Stomach (tissue), 9 donors: ENCODE measurements around the gene WNT2. TPM values are rescaled to one million over a fixed set of nuclear protein-coding genes. Genes with fewer than 3 reads are reported as not detected.

Experiments
- DNase-seq, 2 donors: peaks; one replicate each; pipeline versions ENCODE4 v3.0.0 to v3.0.0-alpha.2; 2013 to 2019
- H3K27ac ChIP-seq, 5 donors: fragments of 200-600 bp in 4 of 5; sonication (generic) in 4 of 5; one replicate each; pipeline ENCODE4 v1.5.1; 2013 to 2019; ENCODE audit warnings: mild to moderate bottlenecking in 1 of 5, moderate library complexity in 1 of 5
- H3K27me3 ChIP-seq, 3 donors: fragments of 200-600 bp; sonication (generic); one replicate each; pipeline ENCODE4 v1.5.1; 2017 to 2019; ENCODE audit warnings: mixed run types in 1 of 3
- H3K36me3 ChIP-seq, 4 donors: fragments of 200-600 bp; sonication (generic); 1 replicate in 3 of 4; 2 replicates in 1 of 4; pipeline ENCODE4 v1.5.1; 2016 to 2019
- H3K4me1 ChIP-seq, 4 donors: fragments of 200-600 bp; sonication (generic); one replicate each; pipeline ENCODE4 v1.5.1; 2016 to 2019
- H3K4me3 ChIP-seq, 4 donors: fragments of 200-600 bp; sonication (generic) in 3 of 4; one replicate each; pipeline ENCODE4 v1.5.1; 2016 to 2019; ENCODE audit warnings: mild to moderate bottlenecking in 1 of 4
- H3K9me3 ChIP-seq, 4 donors: fragments of 200-600 bp; sonication (generic); one replicate each; pipeline ENCODE4 v1.5.1; 2016 to 2019
- EP300 ChIP-seq: sonication (generic); formaldehyde crosslinking; IDR thresholded peaks from one replicate; pipeline ENCODE4 v1.6.1; 2017; ENCODE audit warnings: antibody characterized with exemption
- POLR2A ChIP-seq, 4 donors: fragments of 450-650 bp; IDR thresholded peaks; one replicate each; pipeline ENCODE4 v1.6.1; 2016; ENCODE audit warnings: antibody characterized with exemption in 4 of 4, control low read depth in 2 of 4, mild to moderate bottlenecking in 1 of 4, moderate library complexity in 1 of 4
- POLR2AphosphoS5 ChIP-seq, 3 donors: sonication (generic); formaldehyde crosslinking; IDR thresholded peaks; one replicate each; pipeline ENCODE4 v1.6.1; 2016; ENCODE audit warnings: antibody characterized with exemption in 3 of 3
- WGBS, 5 donors: extraction: QIAGEN DNeasy Blood & Tissue Kit in 3 of 5; methylation state at CpG; one replicate each; pipeline versions ENCODE4 v1.1.5 to v1.1.7; 2013 to 2018; 5-methylcytosine and 5-hydroxymethylcytosine counted together
- intact Hi-C: fragments of 100-400 bp; cut with DNase I; formaldehyde crosslinking; loops from one replicate; pipeline ENCODE4 v1.15.1; 2023; ENCODE audit warnings: low total_unique reads
- polyA plus RNA-seq, 3 donors: library from polyadenylated mRNA; stranded (reverse); fragments of 200-250 nt; gene quantifications; one replicate each; pipeline ENCODE4 v1.2.3, GENCODE V29; 2013
- total RNA-seq, 5 donors: library from RNA; depleted of rRNA; stranded (reverse); fragments of >200 nt; gene quantifications; one replicate each; pipeline versions ENCODE4 v1.1.0 to v1.2.3, GENCODE V29; 2014 to 2016
- TF ChIP-seq, protein P1 (sequence below), 7 experiments: fragments of 450-650 bp in 4 of 7; fragments of 200-600 bp in 3 of 7; sonication (generic) in 3 of 7; IDR thresholded peaks; one replicate each; pipeline ENCODE4 v1.5.1; 2016 to 2019; ENCODE audit warnings: antibody characterized with exemption in 7 of 7, control low read depth in 2 of 7, mild to moderate bottlenecking in 1 of 7
- donor health status: healthy with polysubstance abuse.
- donor health status: Bipolar disorder and iron deficiency.
- donor health status: healthy.

WNT2 gene
- total and polyA plus RNA-seq, 8 donors: 0.61 to 1.7 TPM; not detected in 6

DNA sequence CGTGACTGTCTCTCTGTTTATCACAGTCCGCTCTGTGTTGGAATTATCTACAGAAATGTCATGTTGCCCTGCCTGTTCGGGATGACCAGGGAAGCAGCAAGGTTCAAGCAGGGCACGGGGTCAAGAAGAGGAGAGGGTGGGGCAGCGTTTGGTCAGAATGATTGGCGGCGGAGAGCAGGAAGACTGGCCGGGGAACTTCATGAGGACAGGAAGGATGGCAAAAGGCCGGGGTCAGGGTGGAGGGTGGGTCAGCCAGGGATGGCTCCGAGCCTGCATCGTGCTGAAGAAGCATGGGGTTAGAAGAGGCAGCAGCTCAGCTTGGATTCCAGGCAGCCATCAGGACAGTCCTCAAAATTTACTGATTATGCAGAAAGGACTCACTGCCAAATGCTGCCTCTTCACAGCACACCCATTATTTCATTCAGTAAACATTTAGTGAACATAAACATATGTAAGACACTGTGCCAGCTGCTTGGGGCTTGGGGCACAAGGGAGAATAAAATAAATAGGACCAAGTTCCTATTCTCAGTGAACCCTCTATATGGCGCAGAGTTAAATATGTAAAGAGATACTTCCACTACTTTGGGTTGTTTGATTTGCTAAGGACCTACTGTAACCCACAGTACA, 42.8 kb downstream of the WNT2 start:
- no peaks in the 10 kb centered on the region for H3K27me3 ChIP-seq
- intact Hi-C loops: no loop called here
- no peak overlapping the region for H3K4me3 ChIP-seq
- no peak overlapping the region for H3K27ac ChIP-seq
- H3K4me1 ChIP-seq: no peaks in the 10 kb centered on the region
- H3K9me3 ChIP-seq: no peaks in the 10 kb centered on the region
- no peak for DNase-seq
- 59 to 68% (median 67%) methylated on average over 12 of the region's 12 CpGs for WGBS, 5 donors
- H3K36me3 ChIP-seq: no peaks in the 10 kb centered on the region
- TF ChIP-seq, protein P1, sequence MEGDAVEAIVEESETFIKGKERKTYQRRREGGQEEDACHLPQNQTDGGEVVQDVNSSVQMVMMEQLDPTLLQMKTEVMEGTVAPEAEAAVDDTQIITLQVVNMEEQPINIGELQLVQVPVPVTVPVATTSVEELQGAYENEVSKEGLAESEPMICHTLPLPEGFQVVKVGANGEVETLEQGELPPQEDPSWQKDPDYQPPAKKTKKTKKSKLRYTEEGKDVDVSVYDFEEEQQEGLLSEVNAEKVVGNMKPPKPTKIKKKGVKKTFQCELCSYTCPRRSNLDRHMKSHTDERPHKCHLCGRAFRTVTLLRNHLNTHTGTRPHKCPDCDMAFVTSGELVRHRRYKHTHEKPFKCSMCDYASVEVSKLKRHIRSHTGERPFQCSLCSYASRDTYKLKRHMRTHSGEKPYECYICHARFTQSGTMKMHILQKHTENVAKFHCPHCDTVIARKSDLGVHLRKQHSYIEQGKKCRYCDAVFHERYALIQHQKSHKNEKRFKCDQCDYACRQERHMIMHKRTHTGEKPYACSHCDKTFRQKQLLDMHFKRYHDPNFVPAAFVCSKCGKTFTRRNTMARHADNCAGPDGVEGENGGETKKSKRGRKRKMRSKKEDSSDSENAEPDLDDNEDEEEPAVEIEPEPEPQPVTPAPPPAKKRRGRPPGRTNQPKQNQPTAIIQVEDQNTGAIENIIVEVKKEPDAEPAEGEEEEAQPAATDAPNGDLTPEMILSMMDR (IDR thresholded peaks at IDR 0.05): no peak

DNA sequence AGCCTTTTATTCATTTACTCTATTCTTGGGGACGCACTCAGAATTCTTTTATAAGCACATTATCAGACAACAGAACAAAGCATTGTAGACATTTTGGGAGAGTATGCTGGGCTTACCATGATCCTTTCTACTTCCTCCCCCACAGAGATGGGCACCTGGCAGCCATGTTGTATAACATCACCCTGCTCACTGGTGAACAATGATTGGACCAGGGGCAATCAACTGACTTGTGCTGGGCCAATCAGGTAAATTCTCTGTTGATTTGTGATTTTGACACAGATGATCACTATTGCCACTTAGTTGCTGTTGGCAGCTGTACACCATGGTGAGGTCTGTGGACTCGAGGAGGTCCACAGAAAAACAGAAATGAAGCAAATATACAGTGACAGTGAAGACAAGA, 43.7 kb downstream of the WNT2 start:
- no peak overlapping the region for H3K27ac ChIP-seq
- no peaks in the 10 kb centered on the region for H3K36me3 ChIP-seq
- TF ChIP-seq POLR2AphosphoS5 (IDR thresholded peaks at IDR 0.05) (no peak), POLR2A (IDR thresholded peaks at IDR 0.05) (no peak), EP300 (no peak)
- TF ChIP-seq, protein P1 (IDR thresholded peaks at IDR 0.05): no peak
- 80 to 93% (median 87%) methylated on average over 2 of the region's 2 CpGs for WGBS, 5 donors
- no peak for DNase-seq
- H3K27me3 ChIP-seq: peaks cover 0 to 8% (median 0%) of the 10 kb centered on the region in 3 donors
- no peaks in the 10 kb centered on the region for H3K9me3 ChIP-seq
- H3K4me1 ChIP-seq: no peaks in the 10 kb centered on the region
- intact Hi-C loops: no loop called here
- H3K4me3 ChIP-seq: no peak overlapping the region

DNA sequence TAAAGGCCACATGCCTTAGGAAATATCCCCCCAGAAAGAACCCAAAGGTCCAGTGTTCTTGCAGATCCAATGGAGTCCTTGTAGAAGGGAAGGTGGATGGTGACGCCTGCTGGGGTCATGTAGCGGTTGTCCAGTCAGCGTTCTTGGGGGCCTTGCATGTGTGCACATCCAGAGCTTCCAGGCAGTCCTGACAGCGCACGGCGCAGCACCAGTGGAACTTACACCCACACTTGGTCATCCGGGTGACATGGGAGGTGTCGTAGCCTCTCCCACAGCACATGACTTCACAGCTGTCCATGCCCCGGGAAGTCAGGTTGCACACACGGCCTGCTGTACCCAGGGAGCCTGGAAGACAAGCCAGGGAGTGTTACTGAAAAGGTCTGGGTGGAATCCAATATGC, 44.8 kb downstream of the WNT2 start:
- H3K9me3 ChIP-seq: no peaks in the 10 kb centered on the region
- no peaks in the 10 kb centered on the region for H3K4me1 ChIP-seq
- H3K27me3 ChIP-seq: peaks cover 0 to 8% (median 0%) of the 10 kb centered on the region in 3 donors
- TF ChIP-seq POLR2A (IDR thresholded peaks at IDR 0.05) (no peak), POLR2AphosphoS5 (IDR thresholded peaks at IDR 0.05) (no peak), EP300 (no peak)
- TF ChIP-seq, protein P1 (IDR thresholded peaks at IDR 0.05): no peak
- DNase-seq: no peak
- H3K4me3 ChIP-seq: no peak overlapping the region
- intact Hi-C loops: no loop called here
- H3K36me3 ChIP-seq: no peaks in the 10 kb centered on the region
- 91 to 94% (median 93%) methylated on average over 6 to 10 of the region's 10 CpGs for WGBS, 5 donors
- H3K27ac ChIP-seq: no peak overlapping the region

GRCh38 chr7:117277576-117277975, 45.3 kb downstream of the WNT2 start:
- Histone ChIP-seq H3K4me1 (no peaks in the 10 kb centered on the region), H3K27me3 (peaks cover 0 to 8% (median 0%) of the 10 kb centered on the region in 3 donors), H3K27ac (no peak overlapping the region), H3K9me3 (no peaks in the 10 kb centered on the region), H3K4me3 (no peak overlapping the region), H3K36me3 (no peaks in the 10 kb centered on the region)
- 78 to 89% (median 80%) methylated on average over 3 of the region's 3 CpGs for WGBS, 5 donors
- no peak for DNase-seq
- TF ChIP-seq POLR2A (IDR thresholded peaks at IDR 0.05) (no peak), EP300 (no peak), POLR2AphosphoS5 (IDR thresholded peaks at IDR 0.05) (no peak)
- TF ChIP-seq, protein P1 (IDR thresholded peaks at IDR 0.05): no peak
- intact Hi-C loops: no loop called here
